ENCODE data around the gene SUSD6.

- TF ChIP-seq CTCF (IDR thresholded peaks at IDR 0.05) (no peak), EZH2 (IDR thresholded peaks at IDR 0.05; ENCODE audit: borderline replicate concordance, insufficient read depth, low read depth, low read length, poor library complexity, severe bottlenecking) (no peak)
Measured at GRCh38 chr14:69580009-69580577, 31.3 kb upstream of the SUSD6 start.

Measured in B cell (primary cell).